NCI-H1436 treated with DMSO at 0.1 percent for 48 hours (cell line): ENCODE data around the gene GP5.

ENCODE experiments used
- DNase-seq: peaks from one replicate; lab custom pipeline; 2025; lab: John Stamatoyannopoulos, UW

Gene GP5

GRCh38 chr3:194375473-194376240 lies 23.4 kb downstream of the GP5 start:
- no peak for DNase-seq

- DNase-seq: no peak
Measured at GRCh38 chr3:194374935-194375334, 24.1 kb downstream of the GP5 start.

- no peak for DNase-seq
Measured at GRCh38 chr3:194373899-194374298, 25.2 kb downstream of the GP5 start.

DNA sequence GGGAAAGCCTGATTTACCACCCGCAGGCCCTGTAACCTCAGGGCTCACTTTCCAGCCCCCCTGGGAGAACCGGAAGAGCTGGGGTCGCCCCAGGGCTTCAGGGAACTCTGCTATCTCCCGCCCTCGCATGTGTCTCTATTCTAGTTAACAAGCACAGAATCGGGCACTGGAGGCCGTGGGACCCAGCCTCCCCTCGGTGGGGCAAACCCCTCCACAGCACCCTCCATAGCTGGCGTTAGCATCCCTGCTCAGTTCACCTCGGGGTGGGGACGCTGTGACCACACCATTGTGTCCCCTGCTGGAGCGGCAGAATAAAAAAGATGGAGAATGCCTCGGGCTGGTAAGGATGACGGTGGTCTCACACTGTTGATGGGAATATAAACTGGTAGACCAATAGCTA lies 26.0 kb downstream of the GP5 start:
- DNase-seq: no peak

DNA sequence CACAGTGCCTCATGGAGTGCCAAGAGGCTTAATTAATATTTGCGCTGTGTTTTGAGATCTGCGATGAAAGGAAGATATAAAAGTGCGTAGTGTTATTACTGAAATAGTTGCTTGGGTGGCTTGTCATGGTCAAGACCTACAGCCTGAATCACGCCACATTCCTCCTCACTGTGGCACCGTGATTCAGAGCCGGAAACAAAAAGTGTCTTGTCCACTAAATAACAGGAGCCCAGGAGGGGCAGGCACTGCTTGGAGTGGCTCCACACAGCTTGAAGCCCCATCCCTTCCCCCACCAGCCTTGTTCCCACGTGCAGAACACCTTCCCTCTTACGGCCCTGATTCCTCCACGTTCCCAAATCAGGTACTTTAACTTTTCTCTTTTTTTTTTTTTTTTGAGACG lies 28.3 kb downstream of the GP5 start:
- no peak for DNase-seq

DNA sequence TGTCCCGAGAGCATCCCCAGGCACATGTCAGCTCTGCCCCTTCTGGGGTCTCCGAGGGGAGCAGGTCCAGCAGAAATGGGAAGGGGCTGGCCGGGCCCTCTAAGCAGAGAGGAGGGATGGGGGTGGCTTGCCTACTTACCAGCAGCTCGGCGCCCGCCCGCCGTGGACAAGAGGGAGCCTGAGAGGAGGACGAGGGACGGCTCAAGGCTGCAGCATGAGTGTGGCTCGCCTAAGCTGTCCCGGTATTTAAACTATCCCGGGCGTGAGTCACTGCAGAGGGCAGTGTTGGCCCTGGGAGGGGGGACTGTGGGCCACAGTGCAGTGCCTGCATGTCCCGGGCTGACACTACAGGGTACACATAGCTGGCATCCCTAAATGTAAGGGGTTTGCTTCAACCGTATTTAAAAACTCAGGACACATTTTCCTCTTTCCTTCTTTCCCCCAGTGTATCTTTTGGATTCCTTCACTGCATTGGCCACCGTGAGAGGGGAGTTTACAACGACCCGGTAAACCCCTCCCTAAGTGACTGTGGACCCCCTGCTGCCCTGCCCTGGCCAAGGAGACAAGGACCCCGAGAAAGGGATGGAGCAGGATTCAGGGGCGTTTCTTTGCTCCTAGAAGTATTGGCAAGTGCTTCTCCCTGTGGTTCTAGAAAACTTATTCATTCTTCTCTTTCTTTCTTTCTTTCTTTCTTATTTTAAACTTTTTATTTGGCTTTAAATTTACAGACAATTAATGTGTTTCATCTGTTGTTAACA lies 29.4 kb downstream of the GP5 start, which contains the start of gene LRRC15:
LRRC15 (minus strand) TSS at position 222 of the 758 bp plus-strand sequence. CDS start 8,700 bp downstream, outside the sequence.
- DNase-seq: no peak

DNA sequence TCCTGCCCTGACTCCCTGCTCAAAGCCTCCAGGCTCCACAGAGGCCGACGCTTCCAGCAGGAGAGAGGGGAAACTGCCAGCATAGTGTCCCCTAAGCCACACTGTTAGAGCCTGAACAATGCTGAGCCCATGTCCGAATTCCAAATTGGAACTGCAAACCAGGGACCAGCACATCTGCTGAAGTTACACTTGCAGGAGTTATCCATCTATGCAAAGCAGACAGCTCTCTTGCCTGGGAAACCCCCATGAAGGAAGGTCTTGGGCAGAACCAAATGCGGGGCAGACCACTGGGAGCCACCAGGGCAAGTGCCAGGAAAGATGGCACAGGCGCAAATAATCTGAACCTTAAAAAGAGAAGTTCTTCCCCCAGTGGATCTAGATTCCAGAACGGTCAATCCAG lies 30.1 kb downstream of the GP5 start:
- DNase-seq: no peak

GRCh38 chr3:194367992-194368841 lies 30.8 kb downstream of the GP5 start:
- no peak for DNase-seq

DNA sequence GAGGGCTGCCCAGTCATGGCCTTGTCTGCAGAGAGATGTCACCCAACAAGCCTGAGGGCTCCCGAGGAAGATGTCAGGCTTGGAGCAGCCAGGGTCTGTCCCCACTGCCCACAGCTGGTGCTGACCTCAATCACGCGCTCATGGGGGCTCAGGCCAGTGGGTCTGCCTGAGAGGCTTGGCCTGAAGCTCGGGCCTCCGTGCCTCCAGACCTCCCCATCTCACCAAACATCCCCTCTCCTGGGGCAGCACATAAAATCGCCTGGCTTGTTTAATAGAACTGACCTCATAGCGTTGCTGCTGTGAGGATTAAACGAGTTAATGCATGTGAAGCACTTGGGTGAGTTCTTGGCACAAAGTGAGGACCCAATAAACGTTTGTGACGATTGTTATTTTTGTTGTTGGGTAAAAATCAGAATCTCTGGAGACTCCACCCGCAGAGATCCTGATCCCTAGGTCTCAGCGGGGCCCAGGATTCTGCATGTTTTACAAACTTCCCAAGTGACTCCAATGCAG lies 33.0 kb downstream of the GP5 start:
- no peak for DNase-seq

GRCh38 chr3:194365526-194365925 lies 33.5 kb downstream of the GP5 start:
- DNase-seq: no peak

DNA sequence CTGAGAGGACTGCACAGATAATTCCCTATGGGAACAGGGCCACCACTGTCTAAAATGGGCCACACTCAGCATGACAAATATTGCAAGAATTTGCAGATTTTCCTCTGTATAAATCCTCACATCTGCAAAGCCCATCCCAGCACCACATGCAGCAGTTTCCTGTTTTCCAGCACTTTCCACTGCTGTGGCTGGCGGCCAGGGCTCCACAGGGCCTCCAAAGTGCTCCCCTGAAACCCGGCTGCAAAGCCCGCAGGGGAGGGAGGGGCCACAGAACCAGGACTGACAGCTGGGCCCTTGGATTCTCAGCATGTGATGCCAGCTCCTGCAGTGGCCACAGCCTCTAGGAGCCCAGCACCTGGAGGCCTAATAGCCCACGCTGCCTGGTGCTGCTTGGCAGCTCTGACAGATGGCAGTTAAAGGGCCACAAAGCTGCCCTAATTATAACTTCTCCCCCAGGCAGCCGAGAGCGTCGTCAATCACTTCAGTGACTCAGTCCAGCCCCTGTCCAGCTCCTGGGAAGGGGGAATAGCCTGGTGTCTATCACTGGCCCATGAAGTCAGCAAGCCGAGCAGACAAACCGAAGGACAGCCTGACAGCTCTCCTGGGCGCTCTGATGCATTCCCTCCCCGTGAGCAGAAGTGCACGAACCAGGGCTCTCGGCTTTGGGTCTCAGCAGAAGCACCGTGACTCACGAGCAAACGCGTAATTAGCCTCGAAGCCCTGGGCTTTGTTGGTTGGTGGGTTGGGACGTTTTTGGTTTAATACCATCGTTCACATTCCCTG lies 34.2 kb downstream of the GP5 start:
- no peak for DNase-seq

GRCh38 chr3:194364314-194364651 lies 34.8 kb downstream of the GP5 start:
- no peak for DNase-seq

GRCh38 chr3:194360568-194360967 lies 38.5 kb downstream of the GP5 start:
- DNase-seq: no peak

- no peak for DNase-seq
Measured at GRCh38 chr3:194357681-194358080, 41.4 kb downstream of the GP5 start.

- no peak for DNase-seq
Measured at GRCh38 chr3:194355379-194355778, 43.7 kb downstream of the GP5 start.

DNA sequence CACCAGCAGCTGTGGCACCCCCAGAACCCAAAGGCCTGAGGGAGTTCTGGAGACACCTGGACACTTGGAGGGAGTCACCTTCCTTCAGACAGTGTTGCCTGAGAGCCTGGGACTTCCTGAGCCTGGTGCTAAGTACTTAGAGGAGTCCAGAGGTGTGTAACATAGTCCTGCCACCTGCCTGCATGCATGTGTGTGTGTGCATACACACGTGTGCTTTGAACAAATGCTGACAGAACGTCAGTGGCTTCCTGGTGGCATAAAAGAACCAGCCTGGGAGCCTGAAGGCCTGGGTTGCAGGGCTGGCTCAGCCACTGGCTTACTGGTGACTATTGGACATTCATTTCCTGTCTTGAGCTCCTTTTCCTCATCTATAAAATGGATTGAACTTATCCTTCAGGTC lies 44.8 kb downstream of the GP5 start:
- DNase-seq: no peak

GRCh38 chr3:194352667-194353246 lies 46.3 kb downstream of the GP5 start:
- no peak for DNase-seq

DNA sequence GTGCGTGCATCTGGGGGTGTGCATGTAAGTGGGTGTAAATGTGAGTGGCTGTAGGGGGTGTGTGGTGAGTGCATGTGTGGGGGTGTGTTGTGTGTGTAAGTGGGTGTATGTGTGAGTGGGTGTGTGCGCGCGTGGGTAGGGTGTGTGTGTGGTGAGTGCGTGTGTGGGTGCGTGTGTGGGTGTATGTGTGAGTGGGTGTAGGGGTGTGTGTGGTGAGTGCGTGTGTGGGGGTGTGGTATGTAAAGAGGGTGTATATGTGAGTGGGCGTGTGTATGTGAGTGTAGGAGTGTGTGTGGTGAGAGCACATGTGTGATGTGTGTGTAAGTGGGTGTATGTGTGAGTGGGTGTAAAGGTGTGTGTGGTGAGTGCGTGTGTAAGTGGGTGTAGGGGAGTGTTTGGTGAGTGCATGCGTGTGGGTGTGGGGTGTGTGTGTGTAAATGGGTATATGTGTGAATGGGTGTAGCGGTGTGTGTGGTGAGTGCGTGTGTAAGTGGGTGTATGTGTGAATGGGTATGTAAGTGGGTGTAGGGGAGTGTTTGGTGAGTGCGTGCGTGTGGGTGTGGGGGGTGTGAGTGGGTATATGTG lies 47.0 kb downstream of the GP5 start:
- DNase-seq: no peak

DNA sequence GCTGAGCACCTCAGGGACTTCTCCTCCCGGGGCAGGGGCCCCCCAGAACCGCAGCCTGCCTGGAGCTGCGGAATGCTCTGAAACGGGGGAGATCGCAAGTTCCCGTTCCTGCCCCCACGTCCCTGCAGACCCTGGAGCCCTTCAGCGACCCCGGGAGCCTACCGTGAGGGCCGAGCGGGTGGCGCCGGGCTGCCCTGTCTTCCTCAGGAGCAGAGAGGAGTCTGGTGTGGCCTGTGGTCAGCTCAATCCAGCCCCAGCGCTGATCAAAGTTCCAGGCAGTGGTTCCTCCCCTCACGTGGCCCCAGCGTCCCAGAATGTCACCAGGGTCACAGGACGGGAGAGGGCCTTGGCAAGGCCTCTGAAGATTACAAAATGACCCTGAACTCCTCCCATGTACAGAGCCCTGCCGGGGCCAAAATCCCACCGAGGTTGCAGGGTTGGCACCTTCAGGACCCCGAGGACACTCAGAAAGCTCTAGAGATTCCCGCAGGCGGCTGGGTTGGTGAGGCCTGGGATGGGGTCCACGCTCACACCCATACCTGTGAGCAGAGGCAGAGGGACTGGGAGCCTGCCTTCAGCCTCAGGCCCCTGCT lies 47.9 kb downstream of the GP5 start, which contains the start of gene CPN2:
CPN2 (minus strand) TSS at position 249 of the 593 bp plus-strand sequence. CDS start 8,626 bp downstream, outside the sequence.
- DNase-seq: no peak

DNA sequence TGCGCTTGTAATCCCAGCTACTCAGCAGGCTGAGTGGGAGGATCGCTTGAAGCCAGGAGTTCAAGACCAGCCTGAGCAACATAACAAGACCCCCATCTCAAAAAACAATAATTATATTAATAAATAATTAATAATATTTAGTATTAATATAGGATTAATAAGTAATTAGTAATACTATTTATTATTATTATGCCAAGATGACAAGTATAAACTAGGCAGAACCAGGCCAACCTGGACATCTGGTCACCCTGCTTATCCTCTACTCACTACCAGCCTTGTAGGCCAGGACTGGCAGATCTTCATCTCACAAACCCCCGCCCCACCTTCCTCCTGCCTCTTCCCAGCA lies 48.4 kb downstream of the GP5 start:
- DNase-seq: no peak
